Tibial nerve (tissue), 4 donors: ENCODE data around the gene ACP6. TPM values are rescaled to one million over a fixed set of nuclear protein-coding genes. Genes with fewer than 3 reads are reported as not detected.

ENCODE experiments used
- DNase-seq, 2 donors: peaks; one replicate each; pipeline ENCODE4 v3.0.0-alpha.2; 2019; ENCODE audit warnings: low spot score in 2 of 2
- H3K27ac ChIP-seq, 4 donors: fragments of 200-600 bp; sonication (generic) in 3 of 4; one replicate each; pipeline ENCODE4 v1.5.1; 2017 to 2019; ENCODE audit warnings: mild to moderate bottlenecking in 1 of 4
- H3K27me3 ChIP-seq, 2 donors: fragments of 200-600 bp; sonication (generic) in 1 of 2; one replicate each; pipeline versions ENCODE4 v1.5.1 to v1.6.0; 2017 to 2019
- H3K36me3 ChIP-seq, 3 donors: fragments of 200-600 bp; sonication (generic); one replicate each; pipeline ENCODE4 v1.5.1; 2018 to 2019
- H3K4me1 ChIP-seq, 4 donors: fragments of 200-600 bp; sonication (generic) in 3 of 4; one replicate each; pipeline ENCODE4 v1.5.1; 2017 to 2019
- H3K4me3 ChIP-seq, 4 donors: fragments of 200-600 bp; sonication (generic) in 3 of 4; one replicate each; pipeline ENCODE4 v1.5.1; 2017 to 2019; ENCODE audit warnings: mild to moderate bottlenecking in 1 of 4, moderate library complexity in 1 of 4
- H3K9me3 ChIP-seq, 4 donors: fragments of 200-600 bp; sonication (generic) in 3 of 4; one replicate each; pipeline ENCODE4 v1.5.1; 2017 to 2019
- EP300 ChIP-seq, 2 donors: sonication (generic); formaldehyde crosslinking; IDR thresholded peaks; one replicate each; pipeline ENCODE4 v1.6.1; 2017; ENCODE audit warnings: antibody characterized with exemption in 2 of 2, mild to moderate bottlenecking in 1 of 2
- POLR2A ChIP-seq, 2 donors: fragments of 450-650 bp; IDR thresholded peaks; one replicate each; pipeline ENCODE4 v1.6.1; 2017; ENCODE audit warnings: antibody characterized with exemption in 2 of 2, mild to moderate bottlenecking in 2 of 2, moderate library complexity in 2 of 2
- WGBS, 2 donors: methylation state at CpG; one replicate each; pipeline ENCODE4 v1.1.5; 2018; 5-methylcytosine and 5-hydroxymethylcytosine counted together
- total RNA-seq, 4 donors: library from RNA; depleted of rRNA; stranded (reverse); fragments of >200 nt; gene quantifications; one replicate each; pipeline ENCODE4 v1.1.0, GENCODE V29; 2016
- TF ChIP-seq, protein P1 (sequence below), 5 experiments: fragments of 200-600 bp in 3 of 5; fragments of 450-650 bp in 2 of 5; sonication (generic) in 3 of 5; IDR thresholded peaks; one replicate each; pipeline ENCODE4 v1.5.1; 2016 to 2019; ENCODE audit warnings: antibody characterized with exemption in 5 of 5, mild to moderate bottlenecking in 3 of 5, moderate library complexity in 2 of 5

Gene ACP6
- total RNA-seq, 4 donors from 2014 or later, result 13.7 to 29.4 (median 20.9) TPM

DNA sequence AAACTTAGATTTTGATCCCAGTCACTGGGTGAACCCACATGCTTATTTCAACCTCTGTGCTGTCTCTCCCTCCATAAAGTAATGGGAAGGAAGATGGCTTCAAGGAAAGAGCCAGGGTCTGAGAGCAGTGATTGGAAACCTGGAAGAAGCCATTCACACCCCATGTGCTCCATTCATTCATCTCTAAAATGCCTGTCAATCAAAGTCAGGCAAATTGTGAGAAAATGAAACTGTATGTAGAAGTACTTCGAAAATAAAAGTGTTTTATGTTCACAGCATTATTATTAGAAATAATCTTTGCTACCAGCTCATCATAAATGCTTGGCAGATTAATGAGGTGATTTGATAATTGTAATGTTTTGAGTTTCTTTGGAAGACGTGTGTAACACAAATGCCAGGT, 61.0 kb downstream of the ACP6 start:
- no peak for TF ChIP-seq POLR2A (IDR thresholded peaks at IDR 0.05)
- TF ChIP-seq, protein P1, sequence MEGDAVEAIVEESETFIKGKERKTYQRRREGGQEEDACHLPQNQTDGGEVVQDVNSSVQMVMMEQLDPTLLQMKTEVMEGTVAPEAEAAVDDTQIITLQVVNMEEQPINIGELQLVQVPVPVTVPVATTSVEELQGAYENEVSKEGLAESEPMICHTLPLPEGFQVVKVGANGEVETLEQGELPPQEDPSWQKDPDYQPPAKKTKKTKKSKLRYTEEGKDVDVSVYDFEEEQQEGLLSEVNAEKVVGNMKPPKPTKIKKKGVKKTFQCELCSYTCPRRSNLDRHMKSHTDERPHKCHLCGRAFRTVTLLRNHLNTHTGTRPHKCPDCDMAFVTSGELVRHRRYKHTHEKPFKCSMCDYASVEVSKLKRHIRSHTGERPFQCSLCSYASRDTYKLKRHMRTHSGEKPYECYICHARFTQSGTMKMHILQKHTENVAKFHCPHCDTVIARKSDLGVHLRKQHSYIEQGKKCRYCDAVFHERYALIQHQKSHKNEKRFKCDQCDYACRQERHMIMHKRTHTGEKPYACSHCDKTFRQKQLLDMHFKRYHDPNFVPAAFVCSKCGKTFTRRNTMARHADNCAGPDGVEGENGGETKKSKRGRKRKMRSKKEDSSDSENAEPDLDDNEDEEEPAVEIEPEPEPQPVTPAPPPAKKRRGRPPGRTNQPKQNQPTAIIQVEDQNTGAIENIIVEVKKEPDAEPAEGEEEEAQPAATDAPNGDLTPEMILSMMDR (IDR thresholded peaks at IDR 0.05), result no peak
- TF ChIP-seq EP300 (IDR thresholded peaks at IDR 0.05), result no peak
- no peaks in the 10 kb centered on the region for H3K27me3 ChIP-seq
- peaks cover 0 to 23% (median 3%) of the 10 kb centered on the region in 4 donors for H3K4me1 ChIP-seq
- WGBS, 2 donors, result 73% methylated on average over 2 of the region's 2 CpGs
- no peak for DNase-seq
- no peak overlapping the region for H3K4me3 ChIP-seq
- H3K36me3 ChIP-seq, result peaks cover 0 to 56% (median 0%) of the 10 kb centered on the region in 3 donors
- no peaks in the 10 kb centered on the region for H3K9me3 ChIP-seq
- no peak overlapping the region for H3K27ac ChIP-seq

- no peaks in the 10 kb centered on the region for H3K27me3 ChIP-seq
- WGBS, 2 donors, result 94 to 98% methylated on average over 5 of the region's 5 CpGs
- TF ChIP-seq EP300 (IDR thresholded peaks at IDR 0.05) (no peak), POLR2A (IDR thresholded peaks at IDR 0.05) (no peak)
- TF ChIP-seq, protein P1 (IDR thresholded peaks at IDR 0.05), result no peak
- no peak for DNase-seq
- peaks cover 0 to 27% (median 3%) of the 10 kb centered on the region in 4 donors for H3K4me1 ChIP-seq
- no peaks in the 10 kb centered on the region for H3K9me3 ChIP-seq
- no peak overlapping the region for H3K27ac ChIP-seq
- H3K36me3 ChIP-seq, result peaks cover 0 to 48% (median 0%) of the 10 kb centered on the region in 3 donors
- H3K4me3 ChIP-seq, result no peak overlapping the region
Observed at GRCh38 chr1:147608596-147608995, 61.7 kb downstream of the ACP6 start.

DNA sequence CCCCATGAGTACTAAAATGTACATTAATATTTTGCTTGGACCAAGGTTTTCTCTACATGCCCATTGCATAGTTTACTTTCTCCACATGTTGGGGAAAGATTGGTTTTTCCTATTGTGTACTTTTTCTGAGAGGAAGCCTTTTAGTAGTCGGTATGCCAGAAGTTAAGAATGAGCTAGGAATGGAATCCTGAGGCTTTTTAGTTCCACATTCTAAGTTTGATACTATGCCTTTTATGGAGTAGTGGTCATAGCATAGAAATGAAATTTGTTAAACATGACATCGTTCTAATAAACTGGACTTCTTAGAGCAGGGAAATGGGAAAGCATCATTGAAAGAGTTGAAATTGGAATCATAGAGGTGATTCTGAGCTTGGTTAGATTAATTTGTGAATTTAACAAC, 64.7 kb downstream of the ACP6 start:
- TF ChIP-seq, protein P1 (IDR thresholded peaks at IDR 0.05), result no peak
- TF ChIP-seq EP300 (IDR thresholded peaks at IDR 0.05) (no peak), POLR2A (IDR thresholded peaks at IDR 0.05) (no peak)
- no peak for DNase-seq
- Histone ChIP-seq H3K4me3 (no peak overlapping the region), H3K27me3 (no peaks in the 10 kb centered on the region), H3K9me3 (no peaks in the 10 kb centered on the region), H3K27ac (no peak overlapping the region), H3K4me1 (peaks cover 0 to 36% (median 10%) of the 10 kb centered on the region in 4 donors), H3K36me3 (peaks cover 0 to 22% (median 0%) of the 10 kb centered on the region in 3 donors)
- WGBS, 2 donors, result 36 to 43% methylated on average over 2 of the region's 2 CpGs

DNA sequence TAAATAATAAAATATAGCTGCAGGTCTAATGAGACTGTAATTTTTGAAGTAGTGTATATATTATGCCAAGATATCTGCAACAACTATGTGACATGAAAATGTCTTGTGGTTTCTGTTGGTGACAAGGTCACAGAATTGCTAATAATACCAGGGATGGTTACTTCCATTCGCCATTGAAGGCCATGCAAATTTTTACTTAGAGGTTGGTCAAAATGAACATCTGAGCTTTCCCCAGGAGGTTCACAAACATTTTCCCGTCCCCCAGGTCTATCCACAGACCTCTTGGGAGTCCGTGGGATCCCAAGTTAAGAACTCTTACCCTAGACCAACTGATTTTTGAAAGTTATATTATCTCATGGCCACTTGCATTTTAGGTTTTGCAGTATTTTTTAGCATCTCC, 66.3 kb downstream of the ACP6 start:
- no peak for TF ChIP-seq EP300 (IDR thresholded peaks at IDR 0.05)
- TF ChIP-seq, protein P1 (IDR thresholded peaks at IDR 0.05), result no peak
- no peak for TF ChIP-seq POLR2A (IDR thresholded peaks at IDR 0.05)
- peaks cover 0 to 22% (median 0%) of the 10 kb centered on the region in 3 donors for H3K36me3 ChIP-seq
- no peak overlapping the region for H3K27ac ChIP-seq
- 85% methylated on average over 3 of the region's 3 CpGs for WGBS, 2 donors
- no peaks in the 10 kb centered on the region for H3K9me3 ChIP-seq
- H3K27me3 ChIP-seq, result no peaks in the 10 kb centered on the region
- peaks cover 0 to 33% (median 13%) of the 10 kb centered on the region in 4 donors for H3K4me1 ChIP-seq
- H3K4me3 ChIP-seq, result no peak overlapping the region
- DNase-seq, result no peak

DNA sequence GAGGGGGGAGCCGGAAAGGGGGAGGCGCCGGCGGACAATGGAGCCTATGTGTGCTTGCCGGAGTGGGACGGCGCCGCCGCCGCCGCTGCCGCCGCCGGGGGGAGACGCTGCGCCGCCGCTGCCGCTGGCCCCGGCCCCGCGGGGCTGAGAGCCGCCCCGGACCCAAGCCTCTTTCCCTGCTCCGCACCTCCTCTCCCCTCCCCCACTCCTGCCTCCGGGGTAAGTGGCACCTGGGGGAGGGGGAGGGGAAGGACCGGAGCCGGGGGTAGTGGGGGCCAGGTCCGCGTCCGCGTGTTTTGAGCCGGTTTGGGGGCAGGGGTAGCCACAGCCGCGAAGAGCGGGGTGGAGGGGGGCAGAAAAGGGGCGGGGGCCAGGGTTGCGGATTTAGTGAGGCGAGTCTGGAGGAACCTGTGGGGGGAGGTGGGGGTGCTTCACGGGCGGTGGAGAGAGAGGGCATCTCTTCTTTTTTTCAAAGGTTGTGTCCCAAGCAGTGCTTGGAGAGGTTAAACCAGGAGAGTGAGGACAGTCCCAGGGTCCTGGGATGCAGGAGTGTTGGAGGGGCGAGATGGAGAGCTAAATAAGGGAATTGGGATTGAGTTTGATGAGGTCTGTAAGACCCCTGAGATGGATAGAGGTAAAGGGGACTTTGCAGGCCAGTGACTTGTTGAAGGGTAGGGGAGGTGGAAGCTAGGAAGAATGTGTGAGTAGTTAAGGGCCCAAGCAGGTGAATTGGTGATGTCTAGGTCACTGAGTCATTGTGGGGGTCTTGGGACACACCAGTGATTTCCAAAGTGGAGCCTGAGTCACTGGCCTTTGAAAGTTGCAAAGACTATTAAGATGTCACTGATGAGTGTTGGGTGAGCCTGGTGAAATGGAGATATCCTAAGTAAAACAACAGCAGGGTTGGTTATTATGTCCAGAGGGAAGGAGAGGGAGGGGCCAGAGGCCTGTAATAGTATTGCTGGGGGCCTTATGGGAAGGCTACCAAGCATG, 69.9 kb downstream of the ACP6 start:
- H3K27ac ChIP-seq, result peak overlapping the region; percentile 82 to 95 (median 91)
- TF ChIP-seq, protein P1 (IDR thresholded peaks at IDR 0.05), result peak in 4 of 5 experiments; percentile 29 to 51 (median 36)
- TF ChIP-seq EP300 (IDR thresholded peaks at IDR 0.05) (no peak), POLR2A (IDR thresholded peaks at IDR 0.05) (peak in 1 of 2 donors; percentile 58)
- H3K4me3 ChIP-seq, result peak overlapping the region; percentile 63 to 88 (median 76)
- peaks cover 0 to 49% (median 15%) of the 10 kb centered on the region in 4 donors for H3K4me1 ChIP-seq
- no peaks in the 10 kb centered on the region for H3K36me3 ChIP-seq
- DNase-seq, result no peak
- H3K9me3 ChIP-seq, result no peaks in the 10 kb centered on the region
- 1 to 2% methylated on average over 20 to 21 of the region's 42 CpGs for WGBS, 2 donors
- no peaks in the 10 kb centered on the region for H3K27me3 ChIP-seq
